Endodermal cell (in vitro differentiated cells): ENCODE results near the gene KLF16. TPM values are rescaled to one million over a fixed set of nuclear protein-coding genes. Genes with fewer than 3 reads are reported as not detected.

Experiments
- DNase-seq: peaks from one replicate; pipeline ENCODE4 v3.0.0-alpha.2; 2017
- H3K27ac ChIP-seq: 2 replicates; pipeline ENCODE4 v1.5.1; 2013; ENCODE audit warnings: mild to moderate bottlenecking, low read depth, low read length, moderate library complexity
- H3K27me3 ChIP-seq: 2 replicates; pipeline ENCODE4 v1.6.1; 2013; ENCODE audit warnings: mild to moderate bottlenecking, low read length, moderate library complexity; ENCODE audit not compliant: insufficient read depth, control insufficient read depth, poor library complexity, severe bottlenecking
- H3K36me3 ChIP-seq: 2 replicates; pipeline ENCODE4 v1.7.0; 2013; ENCODE audit warnings: mild to moderate bottlenecking, low read length, moderate library complexity; ENCODE audit not compliant: control insufficient read depth, insufficient read depth
- H3K4me1 ChIP-seq: one replicate; pipeline ENCODE4 v1.7.0; 2013; ENCODE audit warnings: low read length; ENCODE audit not compliant: control insufficient read depth, insufficient read depth
- H3K4me3 ChIP-seq: 2 replicates; pipeline ENCODE4 v1.5.1; 2013; ENCODE audit warnings: mild to moderate bottlenecking, low read length, moderate library complexity
- H3K9ac ChIP-seq: 2 replicates; pipeline ENCODE4 v1.6.1; 2013; ENCODE audit warnings: mild to moderate bottlenecking, low read length, moderate library complexity; ENCODE audit not compliant: poor library complexity, severe bottlenecking; ENCODE audit errors: extremely low read depth
- H3K9me3 ChIP-seq: 2 replicates; pipeline ENCODE4 v1.6.1; 2013; ENCODE audit warnings: mild to moderate bottlenecking, low read length, moderate library complexity; ENCODE audit not compliant: control insufficient read depth
- H3K27ac Mint-ChIP-seq: 2 replicates; pipeline ENCODE4 v1.8.0; 2020; ENCODE audit warnings: mixed read lengths
- H3K27me3 Mint-ChIP-seq: 2 replicates; pipeline ENCODE4 v1.8.0; 2021; ENCODE audit warnings: mild to moderate bottlenecking, mixed read lengths; ENCODE audit not compliant: insufficient read depth
- H3K36me3 Mint-ChIP-seq: 2 replicates; pipeline ENCODE4 v1.8.0; 2020; ENCODE audit warnings: low read depth, mixed read lengths
- H3K4me1 Mint-ChIP-seq: 2 replicates; pipeline ENCODE4 v1.8.0; 2020; ENCODE audit warnings: mixed read lengths
- H3K4me3 Mint-ChIP-seq: 2 replicates; pipeline ENCODE4 v1.8.0; 2020; ENCODE audit warnings: mild to moderate bottlenecking, moderate library complexity, mixed read lengths
- H3K9me3 Mint-ChIP-seq: 2 replicates; pipeline ENCODE4 v1.8.0; 2020; ENCODE audit warnings: mild to moderate bottlenecking, mixed read lengths
- WGBS, 2 experiments: methylation state at CpG; one replicate each; pipeline versions ENCODE4 v1.1.5 to v1.1.7; 2013; ENCODE audit warnings: missing lambda C conversion rate in 2 of 2, mixed read lengths in 1 of 2; ENCODE audit not compliant: insufficient coverage in 1 of 2, insufficient read length in 1 of 2; 5-methylcytosine and 5-hydroxymethylcytosine counted together
- total RNA-seq, 2 donors: library from RNA; stranded (reverse); fragmentation: NEBNext Ultra II Directional in 1 of 2; extraction: Animal tissue kit (Norgen Biotek cat#: 25700) in 1 of 2; gene quantifications; 2 replicates in 1 of 2; 3 replicates in 1 of 2; pipeline ENCODE4 v1.2.1, GENCODE V29; 2021
- TF ChIP-seq, protein P1 (sequence below): fragments of 200-600 bp; sonication (generic); conservative IDR thresholded peaks from 2 replicates; pipeline ENCODE4 v1.5.0; 2021; ENCODE audit warnings: antibody characterized with exemption, mild to moderate bottlenecking

The KLF16 gene
- total RNA-seq, 2 donors from 2014 or later = 39.0 to 42.9 TPM

DNA sequence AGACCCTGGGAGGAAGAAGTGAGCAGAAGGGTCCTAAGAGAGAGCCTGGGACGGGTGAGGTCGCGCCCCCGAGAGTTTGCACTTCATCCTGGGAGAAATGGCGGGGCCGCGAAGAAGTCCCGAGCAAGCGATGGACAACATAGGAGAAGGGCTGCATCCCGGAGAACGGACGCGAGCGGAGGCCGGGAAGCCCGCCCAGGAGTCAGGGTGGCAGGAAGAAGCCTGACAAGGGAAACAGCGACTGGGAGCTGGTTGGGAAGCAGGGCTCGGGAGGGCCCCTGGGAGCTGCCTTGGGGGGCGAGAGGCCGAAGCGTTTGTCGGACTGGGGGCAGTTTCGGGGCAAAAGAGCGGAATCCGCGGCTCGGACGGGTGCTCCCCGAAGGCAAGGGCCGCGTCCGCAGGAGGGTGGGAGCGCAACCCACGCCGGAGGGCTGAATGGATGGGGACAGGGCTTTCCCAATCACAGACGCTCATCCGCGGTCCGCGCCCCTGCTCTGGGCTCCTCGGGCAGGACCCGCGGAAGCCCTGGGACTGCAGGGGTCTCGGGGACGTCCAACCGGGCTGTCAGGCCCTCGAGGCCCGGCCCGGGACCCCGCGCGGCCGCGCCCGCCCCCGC, 21.4 kb upstream of the KLF16 start:
- H3K9ac ChIP-seq = peak overlapping the region; percentile 66
- 1% methylated on average over 31 to 56 of the region's 56 CpGs for WGBS, 2 experiments

DNA sequence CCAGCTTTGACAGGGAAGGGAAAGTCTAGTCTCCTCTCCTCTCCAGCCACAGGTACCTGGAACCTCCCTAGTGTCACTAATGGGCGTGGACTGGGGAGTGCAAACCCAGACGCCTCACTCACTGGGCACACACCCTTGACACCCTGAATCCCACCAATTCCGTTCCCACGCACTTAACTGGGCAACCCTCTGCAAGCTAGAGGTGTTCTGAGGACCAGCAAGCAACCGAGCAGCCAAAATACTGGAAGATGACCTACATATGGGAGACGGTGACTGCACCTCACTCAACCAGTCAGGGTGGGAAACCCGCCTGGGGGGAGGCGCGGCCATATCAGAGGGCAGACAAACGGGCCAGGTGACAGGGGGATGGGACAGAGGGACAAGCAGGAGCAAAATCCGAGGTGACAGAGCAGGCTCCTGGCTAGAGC, 20.9 kb upstream of the KLF16 start:
- peaks cover 1% of the 10 kb centered on the region for H3K36me3 Mint-ChIP-seq
- TF ChIP-seq, protein P1, sequence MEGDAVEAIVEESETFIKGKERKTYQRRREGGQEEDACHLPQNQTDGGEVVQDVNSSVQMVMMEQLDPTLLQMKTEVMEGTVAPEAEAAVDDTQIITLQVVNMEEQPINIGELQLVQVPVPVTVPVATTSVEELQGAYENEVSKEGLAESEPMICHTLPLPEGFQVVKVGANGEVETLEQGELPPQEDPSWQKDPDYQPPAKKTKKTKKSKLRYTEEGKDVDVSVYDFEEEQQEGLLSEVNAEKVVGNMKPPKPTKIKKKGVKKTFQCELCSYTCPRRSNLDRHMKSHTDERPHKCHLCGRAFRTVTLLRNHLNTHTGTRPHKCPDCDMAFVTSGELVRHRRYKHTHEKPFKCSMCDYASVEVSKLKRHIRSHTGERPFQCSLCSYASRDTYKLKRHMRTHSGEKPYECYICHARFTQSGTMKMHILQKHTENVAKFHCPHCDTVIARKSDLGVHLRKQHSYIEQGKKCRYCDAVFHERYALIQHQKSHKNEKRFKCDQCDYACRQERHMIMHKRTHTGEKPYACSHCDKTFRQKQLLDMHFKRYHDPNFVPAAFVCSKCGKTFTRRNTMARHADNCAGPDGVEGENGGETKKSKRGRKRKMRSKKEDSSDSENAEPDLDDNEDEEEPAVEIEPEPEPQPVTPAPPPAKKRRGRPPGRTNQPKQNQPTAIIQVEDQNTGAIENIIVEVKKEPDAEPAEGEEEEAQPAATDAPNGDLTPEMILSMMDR = no peak
- 30 to 35% methylated on average over 9 to 11 of the region's 11 CpGs for WGBS, 2 experiments
- H3K4me1 ChIP-seq = peaks cover 23% of the 10 kb centered on the region
- H3K9me3 Mint-ChIP-seq = no peaks in the 10 kb centered on the region
- H3K27me3 ChIP-seq = no peaks in the 10 kb centered on the region
- H3K4me3 Mint-ChIP-seq = peak overlapping the region; percentile 92
- DNase-seq = peak; percentile 51
- no peak overlapping the region for H3K27ac ChIP-seq
- H3K9me3 ChIP-seq = no peaks in the 10 kb centered on the region
- H3K27ac Mint-ChIP-seq = peak overlapping the region; percentile 88
- H3K27me3 Mint-ChIP-seq = no peaks in the 10 kb centered on the region
- H3K4me1 Mint-ChIP-seq = peaks cover 31% of the 10 kb centered on the region
- no peaks in the 10 kb centered on the region for H3K36me3 ChIP-seq
- H3K9ac ChIP-seq = peak overlapping the region; percentile 66
- peak overlapping the region; percentile 85 for H3K4me3 ChIP-seq

More for the DNA sequence above, 21.4 kb upstream of the KLF16 start:
- no peaks in the 10 kb centered on the region for H3K27me3 ChIP-seq
- peaks cover 23% of the 10 kb centered on the region for H3K4me1 ChIP-seq
- peak overlapping the region; percentile 92 for H3K4me3 Mint-ChIP-seq
- H3K4me1 Mint-ChIP-seq = peaks cover 31% of the 10 kb centered on the region
- H3K9me3 ChIP-seq = no peaks in the 10 kb centered on the region
- no peaks in the 10 kb centered on the region for H3K9me3 Mint-ChIP-seq
- TF ChIP-seq, protein P1 = no peak
- peak overlapping the region; percentile 88 for H3K27ac Mint-ChIP-seq
- peak overlapping the region; percentile 85 for H3K4me3 ChIP-seq
- H3K27me3 Mint-ChIP-seq = no peaks in the 10 kb centered on the region
- no peaks in the 10 kb centered on the region for H3K36me3 ChIP-seq
- peak; percentile 61 for DNase-seq
- no peak overlapping the region for H3K27ac ChIP-seq
- H3K36me3 Mint-ChIP-seq = peaks cover 1% of the 10 kb centered on the region

DNA sequence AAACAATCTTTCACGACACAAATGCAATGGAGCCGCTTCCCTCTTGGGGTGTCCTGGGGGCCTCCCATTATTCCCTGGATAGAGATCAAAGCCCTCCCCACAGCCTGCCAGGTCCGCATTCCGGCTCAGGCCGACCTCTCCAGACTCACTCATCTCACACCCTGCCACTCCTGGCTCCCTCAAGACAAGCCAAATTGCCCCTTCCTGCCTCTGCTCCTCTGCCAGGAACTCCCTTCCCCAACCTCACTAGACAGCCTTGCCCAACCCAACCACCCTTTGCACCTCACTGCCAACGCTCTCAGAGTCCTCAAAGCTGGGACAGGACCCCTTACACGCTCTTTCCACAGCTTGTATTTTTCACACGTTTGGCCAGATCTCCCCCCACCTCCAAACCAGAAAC, 20.4 kb upstream of the KLF16 start:
- H3K9me3 ChIP-seq = no peaks in the 10 kb centered on the region
- Mint-ChIP-seq H3K9me3 (no peaks in the 10 kb centered on the region), H3K4me3 (peak overlapping the region; percentile 92), H3K36me3 (peaks cover 1% of the 10 kb centered on the region), H3K27me3 (no peaks in the 10 kb centered on the region), H3K4me1 (peaks cover 31% of the 10 kb centered on the region), H3K27ac (no peak overlapping the region)
- no peaks in the 10 kb centered on the region for H3K27me3 ChIP-seq
- H3K36me3 ChIP-seq = no peaks in the 10 kb centered on the region
- WGBS, 2 experiments = 88% methylated on average over 5 to 8 of the region's 8 CpGs
- no peak overlapping the region for H3K27ac ChIP-seq
- TF ChIP-seq, protein P1 = no peak
- peak overlapping the region; percentile 85 for H3K4me3 ChIP-seq
- DNase-seq = no peak
- H3K9ac ChIP-seq = no peak overlapping the region
- H3K4me1 ChIP-seq = peaks cover 23% of the 10 kb centered on the region
